HEK293 (cell line): ENCODE measurements around the gene BCOR.

Source experiments
- CTCF ChIA-PET: fragments of 350-600 bp; formaldehyde crosslinking; extraction: SDS; loops from one replicate; lab custom pipeline; 2021; ENCODE audit warnings: antibody characterized with exemption; lab: Yijun Ruan, JAX
- POLR2A ChIA-PET: fragments of 300-600 bp; formaldehyde crosslinking; extraction: SDS; loops from one replicate; lab custom pipeline; 2020; ENCODE audit warnings: antibody characterized with exemption, inconsistent platforms; lab: Yijun Ruan, JAX
- H3K27ac ChIP-seq: fragments of 200-500 bp; sonication (Bioruptor generic); 2 replicates; pipeline ENCODE4 v1.5.1; 2014; ENCODE audit warnings: low read depth, low read length, control low read depth, inconsistent platforms; ENCODE audit errors: extremely low read depth
- H3K36me3 ChIP-seq, 2 experiments: fragments of 200-500 bp in 1 of 2; sonication (Bioruptor generic) in 1 of 2; 1 replicate in 1 of 2; 2 replicates in 1 of 2; pipeline ENCODE4 v1.5.1; 2014 to 2017; ENCODE audit warnings: inconsistent platforms in 2 of 2, low read length in 2 of 2; ENCODE audit not compliant: control insufficient read depth in 2 of 2, insufficient read depth in 1 of 2
- H3K4me1 ChIP-seq: fragments of 200-500 bp; sonication (Bioruptor generic); 2 replicates; pipeline ENCODE4 v1.5.1; 2014; ENCODE audit warnings: mild to moderate bottlenecking, low read length, inconsistent platforms; ENCODE audit not compliant: control insufficient read depth, insufficient read depth
- H3K4me3 ChIP-seq: 2 replicates; pipeline ENCODE4 v1.5.1; 2011; ENCODE audit warnings: low read depth, mild to moderate bottlenecking, control low read depth, low read length, moderate library complexity
- H3K9me3 ChIP-seq: fragments of 200-500 bp; sonication (Bioruptor generic); 2 replicates; pipeline ENCODE4 v1.5.1; 2014; ENCODE audit warnings: low read depth, low read length, inconsistent platforms; ENCODE audit not compliant: control insufficient read depth, insufficient read depth
- BCL11A ChIP-seq: fragments of 450-650 bp; formaldehyde crosslinking; IDR thresholded peaks from 2 replicates; pipeline ENCODE4 v1.5.1; 2016; ENCODE audit warnings: low read depth, missing biosample characterization, missing genetic modification characterization
- EGR2 ChIP-seq: fragments of 450-650 bp; formaldehyde crosslinking; IDR thresholded peaks from 2 replicates; pipeline ENCODE4 v1.5.1; 2016; ENCODE audit warnings: low read depth, missing biosample characterization, missing genetic modification characterization
- GFI1B ChIP-seq: fragments of 450-650 bp; formaldehyde crosslinking; IDR thresholded peaks from 2 replicates; pipeline ENCODE4 v1.5.1; 2016; ENCODE audit warnings: missing biosample characterization, missing genetic modification characterization
- GLIS1 ChIP-seq: fragments of 450-650 bp; formaldehyde crosslinking; IDR thresholded peaks from 2 replicates; pipeline ENCODE4 v1.5.1; 2016; ENCODE audit warnings: missing biosample characterization, missing genetic modification characterization
- GLIS2 ChIP-seq: fragments of 450-650 bp; formaldehyde crosslinking; IDR thresholded peaks from 2 replicates; pipeline ENCODE4 v1.5.1; 2016; ENCODE audit warnings: missing biosample characterization, missing genetic modification characterization
- KLF1 ChIP-seq: fragments of 450-650 bp; formaldehyde crosslinking; IDR thresholded peaks from 2 replicates; pipeline ENCODE4 v1.5.1; 2016; ENCODE audit warnings: missing biosample characterization, missing genetic modification characterization
- KLF10 ChIP-seq: fragments of 450-650 bp; IDR thresholded peaks from 2 replicates; pipeline ENCODE4 v1.5.1; 2018; ENCODE audit warnings: missing biosample characterization, mild to moderate bottlenecking, missing genetic modification characterization
- KLF7 ChIP-seq: fragments of 450-650 bp; formaldehyde crosslinking; IDR thresholded peaks from 2 replicates; pipeline ENCODE4 v1.5.1; 2016; ENCODE audit warnings: missing biosample characterization, missing genetic modification characterization, borderline replicate concordance
- KLF9 ChIP-seq: fragments of 450-650 bp; formaldehyde crosslinking; IDR thresholded peaks from 2 replicates; pipeline ENCODE4 v1.5.1; 2016; ENCODE audit warnings: missing biosample characterization, missing genetic modification characterization, low read depth
- TCF7L2 ChIP-seq: IDR thresholded peaks from 2 replicates; pipeline ENCODE4 v1.6.1; 2011; ENCODE audit warnings: low read depth, mild to moderate bottlenecking, inconsistent platforms, low read length, moderate library complexity, borderline replicate concordance
- WT1 ChIP-seq: fragments of 450-650 bp; formaldehyde crosslinking; IDR thresholded peaks from 2 replicates; pipeline ENCODE4 v1.5.1; 2016; ENCODE audit warnings: missing biosample characterization, missing genetic modification characterization
- ZBTB8A ChIP-seq: fragments of 450-650 bp; formaldehyde crosslinking; IDR thresholded peaks from 2 replicates; pipeline ENCODE4 v1.5.1; 2016; ENCODE audit warnings: missing biosample characterization, missing genetic modification characterization
- ZEB2 ChIP-seq: fragments of 450-650 bp; formaldehyde crosslinking; IDR thresholded peaks from 2 replicates; pipeline ENCODE4 v1.5.1; 2016; ENCODE audit warnings: missing biosample characterization, missing genetic modification characterization
- ZFHX2 ChIP-seq: fragments of 450-650 bp; formaldehyde crosslinking; conservative IDR thresholded peaks from 2 replicates; pipeline ENCODE4 v1.5.1; 2016; ENCODE audit warnings: missing biosample characterization, missing genetic modification characterization
- ZNF112 ChIP-seq: fragments of 450-650 bp; formaldehyde crosslinking; IDR thresholded peaks from 2 replicates; pipeline ENCODE4 v1.5.0; 2017; ENCODE audit warnings: missing biosample characterization, missing genetic modification characterization
- ZNF138 ChIP-seq: fragments of 450-650 bp; formaldehyde crosslinking; IDR thresholded peaks from 2 replicates; pipeline ENCODE4 v1.5.1; 2016; ENCODE audit warnings: missing biosample characterization, missing genetic modification characterization, borderline replicate concordance
- ZNF274 ChIP-seq, 2 experiments: fragments of 200-500 bp in 1 of 2; fragments of 450-650 bp in 1 of 2; sonication (Bioruptor generic) in 1 of 2; formaldehyde crosslinking in 1 of 2; IDR thresholded peaks; 2 replicates each; pipeline versions ENCODE4 v1.5.1 to v1.6.1; 2014 to 2016; ENCODE audit warnings: borderline replicate concordance in 1 of 2, inconsistent platforms in 1 of 2, low read length in 1 of 2, missing biosample characterization in 1 of 2, missing genetic modification characterization in 1 of 2
- ZNF423 ChIP-seq: fragments of 450-650 bp; formaldehyde crosslinking; IDR thresholded peaks from 2 replicates; pipeline ENCODE4 v1.5.1; 2016; ENCODE audit warnings: missing biosample characterization, missing genetic modification characterization
- ZNF529 ChIP-seq: fragments of 450-650 bp; formaldehyde crosslinking; IDR thresholded peaks from 2 replicates; pipeline ENCODE4 v1.5.1; 2017; ENCODE audit warnings: missing genetic modification characterization, missing biosample characterization; ENCODE audit not compliant: insufficient replicate concordance
- ZNF555 ChIP-seq: fragments of 450-650 bp; formaldehyde crosslinking; conservative IDR thresholded peaks from 2 replicates; pipeline ENCODE4 v1.5.1; 2017; ENCODE audit warnings: missing biosample characterization, mild to moderate bottlenecking, missing genetic modification characterization, inconsistent platforms
- ZNF561 ChIP-seq: fragments of 450-650 bp; IDR thresholded peaks from 2 replicates; pipeline ENCODE4 v1.5.1; 2018; ENCODE audit warnings: missing biosample characterization, missing genetic modification characterization, borderline replicate concordance
- ZNF596 ChIP-seq: fragments of 450-650 bp; IDR thresholded peaks from 2 replicates; pipeline ENCODE4 v1.5.0; 2018; ENCODE audit warnings: missing biosample characterization, mild to moderate bottlenecking, missing genetic modification characterization, moderate library complexity
- ZNF610 ChIP-seq: fragments of 450-650 bp; formaldehyde crosslinking; IDR thresholded peaks from 2 replicates; pipeline ENCODE4 v1.5.1; 2016; ENCODE audit warnings: missing biosample characterization, missing genetic modification characterization, borderline replicate concordance
- ZNF660 ChIP-seq: fragments of 450-650 bp; IDR thresholded peaks from 2 replicates; pipeline ENCODE4 v1.5.1; 2018; ENCODE audit warnings: missing biosample characterization, mild to moderate bottlenecking, missing genetic modification characterization
- ZNF777 ChIP-seq: fragments of 450-650 bp; formaldehyde crosslinking; IDR thresholded peaks from 2 replicates; pipeline ENCODE4 v1.5.1; 2017; ENCODE audit warnings: missing biosample characterization, missing genetic modification characterization, borderline replicate concordance
- ZNF843 ChIP-seq: fragments of 450-650 bp; formaldehyde crosslinking; IDR thresholded peaks from 2 replicates; pipeline ENCODE4 v1.5.1; 2016; ENCODE audit warnings: missing biosample characterization, missing genetic modification characterization
- ZXDB ChIP-seq: fragments of 450-650 bp; formaldehyde crosslinking; IDR thresholded peaks from 2 replicates; pipeline ENCODE4 v1.5.1; 2016; ENCODE audit warnings: missing biosample characterization, missing genetic modification characterization
- TF ChIP-seq, protein P1 (sequence below): fragments of 450-650 bp; formaldehyde crosslinking; IDR thresholded peaks from 2 replicates; pipeline ENCODE4 v1.5.1; 2017; ENCODE audit warnings: missing biosample characterization, missing genetic modification characterization
- TF ChIP-seq, protein P2 (sequence below): fragments of 450-650 bp; formaldehyde crosslinking; IDR thresholded peaks from 2 replicates; pipeline ENCODE4 v1.5.1; 2016; ENCODE audit warnings: missing biosample characterization, missing genetic modification characterization
- TF ChIP-seq, protein P3 (sequence below): fragments of 450-650 bp; formaldehyde crosslinking; IDR thresholded peaks from 2 replicates; pipeline ENCODE4 v1.5.1; 2016; ENCODE audit warnings: missing biosample characterization, missing genetic modification characterization

The BCOR gene

DNA sequence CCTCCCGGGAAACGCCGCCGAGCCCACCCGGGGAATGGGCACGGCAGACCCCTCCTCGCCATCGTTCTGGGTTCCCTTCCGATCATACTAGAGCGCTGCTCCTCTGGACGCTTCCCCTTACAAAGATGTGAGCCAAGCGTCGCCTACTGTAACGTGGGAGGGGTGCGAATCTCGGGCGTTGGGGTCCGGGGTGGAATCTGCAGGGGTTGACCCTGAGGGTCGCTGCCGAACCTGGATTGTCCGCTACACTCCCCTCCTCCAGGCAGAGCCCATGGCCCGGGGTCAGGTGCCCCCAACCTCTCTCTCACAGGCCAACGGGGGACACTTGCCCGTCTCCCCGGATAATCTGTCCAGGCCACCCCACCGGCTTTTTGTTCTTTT, 13.8 kb downstream of the BCOR start:
- Histone ChIP-seq H3K4me1 (peaks cover 30% of the 10 kb centered on the region), H3K4me3 (no peak overlapping the region)
- CTCF ChIA-PET = no interaction called here

DNA sequence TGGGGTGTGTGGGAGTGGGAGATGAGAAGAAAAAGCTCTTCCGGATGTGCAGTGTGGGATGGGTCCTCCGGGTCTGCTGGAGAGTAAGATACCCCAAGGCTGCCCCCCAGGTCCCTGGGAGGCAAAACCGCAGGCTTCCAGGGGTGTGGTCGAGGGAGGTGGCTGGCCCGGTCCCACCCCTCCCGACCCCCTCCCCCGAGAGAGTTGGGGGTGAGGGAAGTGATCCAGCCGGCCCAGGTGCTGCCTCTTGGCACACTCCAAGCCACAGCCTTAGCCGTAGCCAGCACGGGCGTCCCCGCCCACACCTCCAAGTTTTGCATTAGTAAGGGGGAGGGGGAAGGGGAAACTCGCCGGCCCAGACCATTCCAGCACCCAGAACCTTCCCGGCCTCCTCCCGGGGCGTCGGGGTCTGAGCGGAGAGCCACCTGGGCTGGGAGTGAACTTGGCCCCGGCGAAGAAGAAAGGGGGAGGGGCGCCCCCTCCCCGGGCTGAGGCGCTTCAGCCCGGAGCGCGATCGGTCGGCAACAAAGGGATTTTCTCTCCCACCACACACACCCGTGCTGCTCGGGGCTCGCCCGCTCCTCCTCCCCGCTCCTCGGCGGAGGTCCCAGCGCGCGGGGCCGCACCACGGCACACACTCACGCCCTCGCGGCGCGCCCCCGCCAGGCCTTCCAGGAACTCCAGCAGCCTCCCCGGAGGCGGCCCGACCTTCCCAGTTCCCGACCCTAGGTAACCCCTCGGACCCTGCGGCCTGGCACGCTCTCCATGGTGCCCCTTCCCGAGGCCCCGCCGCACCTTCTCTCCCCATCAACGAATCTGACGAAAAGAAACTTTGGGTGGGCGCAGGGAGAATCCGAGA, 14.4 kb downstream of the BCOR start:
- Histone ChIP-seq H3K36me3 (peaks cover 0 to 44% of the 10 kb centered on the region in 2 experiments; a peak in 1 of 3 replicates), H3K9me3 (no peaks in the 10 kb centered on the region), H3K4me3 (no peak overlapping the region), H3K27ac (no peak overlapping the region), H3K4me1 (peaks cover 25% of the 10 kb centered on the region)
- ChIA-PET CTCF (no interaction called here), POLR2A (interaction anchor here (1.2 kb wide), 1 partner anchor 15 kb away, joined by 3 read pairs; no protein-coding TSS in a partner anchor)
- TF ChIP-seq ZNF660 (tag by site-specific recombination) = no peak
- TF ChIP-seq EGR2 (tag by site-specific recombination) = peak; percentile 6; the same call in 1 of the 2 replicates
- TF ChIP-seq KLF1 (tag by site-specific recombination) = peak; percentile 65
- TF ChIP-seq ZXDB = no peak
- peak; percentile 55 for TF ChIP-seq ZFHX2 (tag by site-specific recombination)
- 0 out of 2 replicates have a peak, but pooled peaks have one; percentile 23 for TF ChIP-seq KLF10 (tag by site-specific recombination)
- TF ChIP-seq ZBTB8A (tag by site-specific recombination) = peak; percentile 39; the same call in 1 of the 2 replicates
- 0 out of 2 replicates have a peak, but pooled peaks have one; percentile 34 for TF ChIP-seq GLIS2 (tag by site-specific recombination)
- TF ChIP-seq ZNF423 (tag by site-specific recombination) = 0 out of 2 replicates have a peak, but pooled peaks have one; percentile 12
- peak; percentile 32; the same call in 1 of the 2 replicates for TF ChIP-seq GLIS1 (tag by site-specific recombination)
- no peak for TF ChIP-seq KLF7 (tag by site-specific recombination)
- TF ChIP-seq, protein P1, sequence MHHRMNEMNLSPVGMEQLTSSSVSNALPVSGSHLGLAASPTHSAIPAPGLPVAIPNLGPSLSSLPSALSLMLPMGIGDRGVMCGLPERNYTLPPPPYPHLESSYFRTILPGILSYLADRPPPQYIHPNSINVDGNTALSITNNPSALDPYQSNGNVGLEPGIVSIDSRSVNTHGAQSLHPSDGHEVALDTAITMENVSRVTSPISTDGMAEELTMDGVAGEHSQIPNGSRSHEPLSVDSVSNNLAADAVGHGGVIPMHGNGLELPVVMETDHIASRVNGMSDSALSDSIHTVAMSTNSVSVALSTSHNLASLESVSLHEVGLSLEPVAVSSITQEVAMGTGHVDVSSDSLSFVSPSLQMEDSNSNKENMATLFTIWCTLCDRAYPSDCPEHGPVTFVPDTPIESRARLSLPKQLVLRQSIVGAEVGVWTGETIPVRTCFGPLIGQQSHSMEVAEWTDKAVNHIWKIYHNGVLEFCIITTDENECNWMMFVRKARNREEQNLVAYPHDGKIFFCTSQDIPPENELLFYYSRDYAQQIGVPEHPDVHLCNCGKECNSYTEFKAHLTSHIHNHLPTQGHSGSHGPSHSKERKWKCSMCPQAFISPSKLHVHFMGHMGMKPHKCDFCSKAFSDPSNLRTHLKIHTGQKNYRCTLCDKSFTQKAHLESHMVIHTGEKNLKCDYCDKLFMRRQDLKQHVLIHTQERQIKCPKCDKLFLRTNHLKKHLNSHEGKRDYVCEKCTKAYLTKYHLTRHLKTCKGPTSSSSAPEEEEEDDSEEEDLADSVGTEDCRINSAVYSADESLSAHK (tag by site-specific recombination) = no peak

More for the DNA sequence above, 13.8 kb downstream of the BCOR start:
- Histone ChIP-seq H3K36me3 (peaks cover 0 to 41% of the 10 kb centered on the region in 2 experiments; a peak in 1 of 3 replicates), H3K27ac (no peak overlapping the region), H3K9me3 (no peaks in the 10 kb centered on the region)
- POLR2A ChIA-PET = no interaction called here
- TF ChIP-seq ZNF843 (tag by site-specific recombination) (no peak), ZNF112 (tag by site-specific recombination) (no peak), ZBTB8A (tag by site-specific recombination) (no peak), GFI1B (tag by site-specific recombination) (no peak), ZNF596 (tag by site-specific recombination) (no peak), ZNF555 (no peak), WT1 (tag by site-specific recombination) (no peak), ZNF529 (tag by site-specific recombination) (no peak), TCF7L2 (no peak), ZNF138 (no peak), BCL11A (tag by site-specific recombination) (no peak), ZEB2 (tag by site-specific recombination) (no peak), KLF9 (tag by site-specific recombination) (no peak), ZNF777 (tag by site-specific recombination) (no peak), ZNF274 (IDR thresholded peaks at IDR 0.05; ENCODE audit: low read length) (no peak), ZNF274 (tag by site-specific recombination; IDR thresholded peaks at IDR 0.05; ENCODE audit: borderline replicate concordance) (no peak), ZNF561 (tag by site-specific recombination) (no peak), ZNF610 (tag by site-specific recombination) (no peak)
- TF ChIP-seq, protein P2, sequence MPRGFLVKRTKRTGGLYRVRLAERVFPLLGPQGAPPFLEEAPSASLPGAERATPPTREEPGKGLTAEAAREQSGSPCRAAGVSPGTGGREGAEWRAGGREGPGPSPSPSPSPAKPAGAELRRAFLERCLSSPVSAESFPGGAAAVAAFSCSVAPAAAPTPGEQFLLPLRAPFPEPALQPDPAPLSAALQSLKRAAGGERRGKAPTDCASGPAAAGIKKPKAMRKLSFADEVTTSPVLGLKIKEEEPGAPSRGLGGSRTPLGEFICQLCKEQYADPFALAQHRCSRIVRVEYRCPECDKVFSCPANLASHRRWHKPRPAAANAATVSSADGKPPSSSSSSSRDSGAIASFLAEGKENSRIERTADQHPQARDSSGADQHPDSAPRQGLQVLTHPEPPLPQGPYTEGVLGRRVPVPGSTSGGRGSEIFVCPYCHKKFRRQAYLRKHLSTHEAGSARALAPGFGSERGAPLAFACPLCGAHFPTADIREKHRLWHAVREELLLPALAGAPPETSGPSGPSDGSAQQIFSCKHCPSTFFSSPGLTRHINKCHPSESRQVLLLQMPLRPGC (tag by site-specific recombination) = no peak
- TF ChIP-seq, protein P3, sequence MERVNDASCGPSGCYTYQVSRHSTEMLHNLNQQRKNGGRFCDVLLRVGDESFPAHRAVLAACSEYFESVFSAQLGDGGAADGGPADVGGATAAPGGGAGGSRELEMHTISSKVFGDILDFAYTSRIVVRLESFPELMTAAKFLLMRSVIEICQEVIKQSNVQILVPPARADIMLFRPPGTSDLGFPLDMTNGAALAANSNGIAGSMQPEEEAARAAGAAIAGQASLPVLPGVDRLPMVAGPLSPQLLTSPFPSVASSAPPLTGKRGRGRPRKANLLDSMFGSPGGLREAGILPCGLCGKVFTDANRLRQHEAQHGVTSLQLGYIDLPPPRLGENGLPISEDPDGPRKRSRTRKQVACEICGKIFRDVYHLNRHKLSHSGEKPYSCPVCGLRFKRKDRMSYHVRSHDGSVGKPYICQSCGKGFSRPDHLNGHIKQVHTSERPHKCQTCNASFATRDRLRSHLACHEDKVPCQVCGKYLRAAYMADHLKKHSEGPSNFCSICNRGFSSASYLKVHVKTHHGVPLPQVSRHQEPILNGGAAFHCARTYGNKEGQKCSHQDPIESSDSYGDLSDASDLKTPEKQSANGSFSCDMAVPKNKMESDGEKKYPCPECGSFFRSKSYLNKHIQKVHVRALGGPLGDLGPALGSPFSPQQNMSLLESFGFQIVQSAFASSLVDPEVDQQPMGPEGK = no peak
